Measurements from ENCODE around the gene C12orf57.
A peak's percentile ranks its signal among the peaks of the same experiment; 100 is the strongest.

Gene C12orf57

DNA sequence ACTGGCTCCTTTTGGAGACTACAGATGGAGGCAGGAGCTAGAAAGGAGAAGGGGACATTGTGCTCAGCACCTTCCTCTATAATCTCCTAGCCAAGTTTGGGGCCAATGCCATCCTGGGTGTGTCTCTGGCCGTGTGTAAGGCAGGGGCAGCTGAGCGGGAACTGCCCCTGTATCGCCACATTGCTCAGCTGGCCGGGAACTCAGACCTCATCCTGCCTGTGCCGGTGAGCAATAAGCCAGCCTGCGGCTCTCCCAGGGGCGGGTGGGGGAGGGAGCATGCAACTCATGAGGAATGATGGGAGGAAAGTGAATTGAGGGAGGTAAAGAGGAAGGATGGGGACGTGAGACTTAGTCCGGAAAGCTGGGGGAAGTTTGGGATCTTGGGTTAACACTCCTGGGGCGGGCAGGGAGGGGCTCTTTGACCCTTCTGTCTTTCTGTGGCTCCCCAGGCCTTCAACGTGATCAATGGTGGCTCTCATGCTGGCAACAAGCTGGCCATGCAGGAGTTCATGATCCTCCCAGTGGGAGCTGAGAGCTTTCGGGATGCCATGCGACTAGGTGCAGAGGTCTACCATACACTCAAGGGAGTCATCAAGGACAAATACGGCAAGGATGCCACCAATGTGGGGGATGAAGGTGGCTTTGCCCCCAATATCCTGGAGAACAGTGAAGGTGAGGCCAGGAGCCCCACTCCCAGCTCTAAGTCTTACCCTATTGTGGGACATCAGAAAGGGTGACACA lies 26.2 kb upstream of the C12orf57 start:
- DNase-seq (ENCODE audit: low read depth) = peak; percentile 64

DNA sequence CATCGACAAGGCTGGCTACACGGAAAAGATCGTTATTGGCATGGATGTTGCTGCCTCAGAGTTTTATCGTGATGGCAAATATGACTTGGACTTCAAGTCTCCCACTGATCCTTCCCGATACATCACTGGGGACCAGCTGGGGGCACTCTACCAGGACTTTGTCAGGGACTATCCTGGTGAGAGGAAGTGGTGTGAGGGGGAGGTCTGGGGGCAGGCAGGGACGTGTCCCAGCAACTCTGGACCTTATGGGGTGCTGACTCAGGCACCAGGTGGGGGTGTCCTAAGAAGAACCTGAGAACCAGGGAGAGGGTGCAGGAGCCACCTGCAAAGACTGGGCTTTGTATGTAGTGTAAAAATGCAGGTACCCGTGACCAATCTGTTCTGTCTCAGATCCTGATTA lies 24.2 kb upstream of the C12orf57 start:
- DNase-seq (ENCODE audit: low read depth) = no peak

DNA sequence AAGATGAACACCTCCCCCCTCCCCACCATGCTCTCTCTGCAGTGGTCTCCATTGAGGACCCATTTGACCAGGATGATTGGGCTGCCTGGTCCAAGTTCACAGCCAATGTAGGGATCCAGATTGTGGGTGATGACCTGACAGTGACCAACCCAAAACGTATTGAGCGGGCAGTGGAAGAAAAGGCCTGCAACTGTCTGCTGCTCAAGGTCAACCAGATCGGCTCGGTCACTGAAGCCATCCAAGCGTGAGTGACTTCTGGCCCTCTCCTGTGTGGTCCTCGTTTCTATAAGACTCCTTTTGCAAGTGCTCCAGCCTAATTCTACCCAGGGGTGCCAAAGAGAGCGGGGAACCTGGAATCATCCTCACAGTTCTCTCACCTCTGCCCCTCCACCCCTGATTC lies 22.3 kb upstream of the C12orf57 start:
- no peak for DNase-seq (ENCODE audit: low read depth)

DNA sequence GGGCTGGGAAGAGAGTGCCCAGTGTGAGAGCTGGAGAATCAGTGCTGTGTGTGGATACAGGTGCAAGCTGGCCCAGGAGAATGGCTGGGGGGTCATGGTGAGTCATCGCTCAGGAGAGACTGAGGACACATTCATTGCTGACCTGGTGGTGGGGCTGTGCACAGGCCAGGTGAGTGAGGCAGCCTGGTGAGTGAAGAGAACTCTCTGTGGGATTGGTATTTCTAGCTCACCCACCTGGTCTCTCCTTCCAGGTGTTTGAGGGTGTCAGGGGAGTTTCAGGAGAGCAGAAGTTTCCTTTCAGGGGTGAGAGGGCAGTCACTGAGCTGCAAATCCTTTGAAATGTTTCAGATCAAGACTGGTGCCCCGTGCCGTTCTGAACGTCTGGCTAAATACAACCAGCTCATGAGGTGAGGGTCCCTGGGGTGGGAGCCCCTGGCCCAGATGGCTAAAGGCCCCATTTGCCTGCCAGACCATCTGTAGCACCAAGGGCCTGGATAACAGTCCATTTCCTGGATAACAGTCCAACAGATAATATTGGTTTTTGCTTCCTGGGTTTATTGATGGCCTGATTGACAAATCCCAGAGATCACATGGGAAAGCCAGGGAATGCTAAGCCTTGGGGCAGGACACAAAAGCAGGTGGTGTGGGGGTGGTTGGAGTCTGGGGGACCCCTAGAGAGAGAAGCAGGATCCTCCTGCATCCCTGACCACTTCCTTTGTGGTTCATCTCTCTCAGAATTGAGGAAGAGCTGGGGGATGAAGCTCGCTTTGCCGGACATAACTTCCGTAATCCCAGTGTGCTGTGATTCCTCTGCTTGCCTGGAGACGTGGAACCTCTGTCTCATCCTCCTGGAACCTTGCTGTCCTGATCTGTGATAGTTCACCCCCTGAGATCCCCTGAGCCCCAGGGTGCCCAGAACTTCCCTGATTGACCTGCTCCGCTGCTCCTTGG lies 21.6 kb upstream of the C12orf57 start:
- no peak for DNase-seq (ENCODE audit: low read depth)

DNA sequence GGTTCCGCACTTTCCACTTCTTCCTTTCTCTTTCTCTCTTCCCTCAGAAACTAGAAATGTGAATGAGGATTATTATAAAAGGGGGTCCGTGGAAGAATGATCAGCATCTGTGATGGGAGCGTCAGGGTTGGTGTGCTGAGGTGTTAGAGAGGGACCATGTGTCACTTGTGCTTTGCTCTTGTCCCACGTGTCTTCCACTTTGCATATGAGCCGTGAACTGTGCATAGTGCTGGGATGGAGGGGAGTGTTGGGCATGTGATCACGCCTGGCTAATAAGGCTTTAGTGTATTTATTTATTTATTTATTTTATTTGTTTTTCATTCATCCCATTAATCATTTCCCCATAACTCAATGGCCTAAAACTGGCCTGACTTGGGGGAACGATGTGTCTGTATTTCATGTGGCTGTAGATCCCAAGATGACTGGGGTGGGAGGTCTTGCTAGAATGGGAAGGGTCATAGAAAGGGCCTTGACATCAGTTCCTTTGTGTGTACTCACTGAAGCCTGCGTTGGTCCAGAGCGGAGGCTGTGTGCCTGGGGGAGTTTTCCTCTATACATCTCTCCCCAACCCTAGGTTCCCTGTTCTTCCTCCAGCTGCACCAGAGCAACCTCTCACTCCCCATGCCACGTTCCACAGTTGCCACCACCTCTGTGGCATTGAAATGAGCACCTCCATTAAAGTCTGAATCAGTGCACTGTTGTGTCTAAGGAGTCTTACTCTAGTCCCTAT lies 20.7 kb upstream of the C12orf57 start:
- DNase-seq (ENCODE audit: low read depth) = no peak

DNA sequence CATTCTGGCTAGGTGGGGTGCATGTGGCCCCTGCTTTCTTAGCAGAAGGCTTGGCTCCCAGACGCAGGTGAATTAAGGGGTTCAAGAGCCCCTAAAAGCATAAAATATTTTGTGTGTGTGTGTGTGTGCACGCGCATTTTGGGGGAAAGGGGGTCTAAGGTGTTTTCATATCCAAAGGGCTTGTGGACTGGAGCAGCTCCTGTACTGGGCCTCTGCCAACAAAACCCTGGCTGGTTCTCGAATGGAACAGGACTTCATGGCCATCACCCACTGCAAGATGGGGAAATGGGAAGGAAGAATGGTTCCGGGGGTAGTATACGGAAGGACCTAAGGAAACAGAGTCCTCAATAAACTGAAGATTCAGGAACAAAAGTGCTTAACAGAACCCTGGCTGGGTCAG lies 20.0 kb upstream of the C12orf57 start:
- no peak for DNase-seq (ENCODE audit: low read depth)

DNA sequence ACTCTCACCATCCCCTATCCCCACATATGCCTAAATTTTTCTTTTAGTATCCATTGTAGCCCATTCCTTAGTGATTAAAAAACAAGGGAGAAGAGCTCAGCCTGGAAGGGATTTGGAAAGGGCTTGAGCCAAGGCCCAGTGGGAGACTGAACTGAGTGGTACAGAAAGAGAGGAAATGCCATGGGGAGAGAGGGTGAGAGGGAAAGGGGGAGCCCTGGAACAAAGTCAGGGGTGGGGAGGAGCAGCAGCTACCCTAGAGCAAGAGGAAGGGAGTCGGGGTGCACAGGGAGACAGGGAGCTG lies 18.6 kb upstream of the C12orf57 start:
- DNase-seq (ENCODE audit: low read depth) = no peak

DNA sequence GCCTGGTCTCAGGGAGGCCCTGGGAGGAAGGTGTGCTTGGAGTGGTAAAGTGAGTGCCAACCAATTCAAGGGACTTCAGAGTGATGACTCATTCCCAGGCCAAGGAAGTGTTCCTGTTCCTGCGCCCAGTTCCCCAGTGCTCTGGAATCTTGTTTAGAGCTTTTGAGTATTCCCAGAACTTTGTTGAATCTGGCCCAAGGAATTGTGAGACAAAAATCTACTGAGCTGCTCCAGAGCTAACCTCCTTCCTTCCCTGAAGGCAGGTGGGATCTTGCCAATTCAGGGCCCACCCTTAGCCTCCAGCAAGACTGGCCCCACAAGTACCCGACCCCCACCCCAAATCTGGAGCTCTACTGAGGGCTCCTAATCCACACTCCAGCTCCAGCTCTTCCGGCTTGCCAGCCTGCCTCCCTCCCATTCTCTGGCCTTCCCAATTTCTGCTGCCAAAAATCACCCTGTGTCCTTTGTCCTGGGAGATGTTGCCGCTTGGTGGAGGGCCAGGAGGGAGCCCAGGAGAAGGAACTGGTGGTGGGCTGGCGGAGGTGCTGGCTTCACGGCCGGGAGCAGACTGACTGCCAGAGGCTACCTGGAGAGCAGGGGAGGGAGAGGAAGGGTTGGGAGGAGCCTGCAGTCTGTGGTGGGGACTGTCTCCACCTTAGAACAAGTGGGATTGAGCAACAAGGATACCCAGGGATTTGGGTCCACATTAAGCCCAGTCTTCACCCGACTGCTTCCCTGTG lies 18.1 kb upstream of the C12orf57 start:
- DNase-seq (ENCODE audit: low read depth) = peak; percentile 66

DNA sequence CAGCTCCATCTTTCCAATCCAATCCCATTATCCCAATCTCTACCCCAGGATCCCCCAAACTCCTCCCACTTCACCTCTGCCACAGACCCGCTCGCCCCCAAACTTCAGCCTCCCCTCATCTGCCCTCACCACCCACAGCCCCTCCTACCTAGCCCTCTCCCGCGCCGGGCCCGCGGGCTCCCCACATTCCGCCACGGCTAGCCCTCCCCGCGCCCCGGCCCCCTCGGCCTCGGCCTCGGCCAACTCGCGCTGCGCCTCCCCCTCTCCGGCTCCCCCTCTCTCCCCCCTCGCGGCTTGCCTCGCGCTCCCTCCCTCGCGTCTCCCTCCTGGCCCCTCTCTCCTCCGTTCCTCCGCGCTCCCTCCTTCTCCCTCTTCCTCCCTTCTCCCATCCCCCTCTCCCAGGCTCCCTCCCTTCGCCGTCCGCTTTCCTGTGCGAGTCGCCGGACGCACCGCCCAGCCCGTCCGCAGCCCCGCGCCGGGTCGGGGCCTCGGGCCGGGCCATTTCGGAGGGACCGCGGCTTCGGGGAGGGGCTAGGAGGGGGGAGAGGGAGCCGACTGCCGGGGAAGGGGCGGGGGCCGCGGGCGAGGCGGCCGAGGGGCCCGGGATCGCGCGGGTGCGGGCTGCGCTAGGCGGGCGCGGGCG lies 16.3 kb upstream of the C12orf57 start, which contains the start of gene ATN1:
ATN1 (plus strand) TSS at position 581 of the 643 bp plus-strand sequence. CDS start 6,043 bp downstream, outside the sequence.
- DNase-seq (ENCODE audit: low read depth) = peak; percentile 73

DNA sequence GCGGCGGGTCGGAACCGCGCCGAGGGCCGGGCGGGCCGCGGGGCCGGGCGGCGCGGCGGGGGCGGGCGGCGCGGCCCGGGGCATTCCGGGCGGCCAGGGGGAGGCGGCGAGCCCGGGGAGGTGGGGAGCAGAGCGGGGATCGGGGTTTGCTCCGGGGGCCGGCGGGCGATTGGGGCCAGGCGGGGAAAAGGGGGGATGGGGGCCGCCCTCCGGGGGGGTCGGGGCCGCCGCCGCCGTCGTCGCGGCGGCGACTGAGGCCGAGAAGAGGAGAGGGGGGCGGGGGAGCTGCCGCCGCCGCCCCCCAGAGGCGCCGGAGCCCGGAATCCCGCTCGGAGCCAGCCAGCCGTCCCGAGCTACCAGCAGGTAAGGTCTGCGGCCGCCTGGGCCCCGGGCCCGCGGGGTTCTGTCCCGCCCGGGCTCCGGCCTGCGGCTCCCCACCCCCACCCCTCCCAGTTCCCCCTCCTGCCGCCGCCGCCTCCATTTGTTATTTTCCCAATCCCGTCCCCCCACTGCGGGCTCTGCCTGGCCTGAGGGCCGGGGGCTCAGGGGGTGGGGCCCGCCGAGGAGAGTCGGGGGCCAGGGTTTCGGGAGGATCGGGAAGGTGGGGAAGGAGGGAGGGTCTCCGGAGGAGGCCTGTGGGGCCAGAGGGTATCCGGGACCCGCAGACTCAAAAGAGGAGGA lies 15.7 kb upstream of the C12orf57 start:
- DNase-seq (ENCODE audit: low read depth) = no peak

DNA sequence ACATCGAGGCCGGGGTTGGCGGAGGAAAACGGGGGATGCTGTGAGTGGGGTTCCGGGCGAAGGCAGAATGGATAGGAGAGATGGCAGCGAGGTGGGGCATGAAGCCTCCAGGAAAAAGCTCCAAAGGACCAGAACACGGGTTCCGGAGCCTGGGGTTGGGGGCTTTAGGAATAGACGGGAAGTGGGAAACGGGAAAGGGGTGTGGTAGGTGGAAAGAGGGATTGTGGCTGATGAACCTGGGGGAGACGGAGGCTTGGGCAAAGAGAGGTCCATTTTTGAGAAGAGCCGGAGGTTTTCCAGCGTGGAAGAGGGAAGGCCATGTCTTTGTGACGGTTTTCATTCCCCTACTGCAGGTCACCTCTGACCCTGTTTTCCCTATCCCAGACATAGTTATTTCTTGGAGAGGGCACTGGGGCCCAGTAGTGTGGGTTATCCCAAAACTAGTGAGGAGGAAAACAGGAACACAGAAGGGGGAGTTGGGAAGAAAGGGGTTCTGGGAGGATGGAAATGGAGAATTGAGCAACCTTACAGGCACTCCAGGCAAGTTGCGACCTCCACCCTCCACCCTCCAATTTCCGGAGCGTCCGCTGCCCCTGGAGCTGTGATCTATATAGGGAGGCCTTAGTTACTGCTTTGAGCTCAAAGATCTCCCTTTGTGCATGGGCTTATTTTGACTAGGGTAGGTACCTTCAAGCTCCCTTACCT lies 15.0 kb upstream of the C12orf57 start:
- DNase-seq (ENCODE audit: low read depth) = no peak

DNA sequence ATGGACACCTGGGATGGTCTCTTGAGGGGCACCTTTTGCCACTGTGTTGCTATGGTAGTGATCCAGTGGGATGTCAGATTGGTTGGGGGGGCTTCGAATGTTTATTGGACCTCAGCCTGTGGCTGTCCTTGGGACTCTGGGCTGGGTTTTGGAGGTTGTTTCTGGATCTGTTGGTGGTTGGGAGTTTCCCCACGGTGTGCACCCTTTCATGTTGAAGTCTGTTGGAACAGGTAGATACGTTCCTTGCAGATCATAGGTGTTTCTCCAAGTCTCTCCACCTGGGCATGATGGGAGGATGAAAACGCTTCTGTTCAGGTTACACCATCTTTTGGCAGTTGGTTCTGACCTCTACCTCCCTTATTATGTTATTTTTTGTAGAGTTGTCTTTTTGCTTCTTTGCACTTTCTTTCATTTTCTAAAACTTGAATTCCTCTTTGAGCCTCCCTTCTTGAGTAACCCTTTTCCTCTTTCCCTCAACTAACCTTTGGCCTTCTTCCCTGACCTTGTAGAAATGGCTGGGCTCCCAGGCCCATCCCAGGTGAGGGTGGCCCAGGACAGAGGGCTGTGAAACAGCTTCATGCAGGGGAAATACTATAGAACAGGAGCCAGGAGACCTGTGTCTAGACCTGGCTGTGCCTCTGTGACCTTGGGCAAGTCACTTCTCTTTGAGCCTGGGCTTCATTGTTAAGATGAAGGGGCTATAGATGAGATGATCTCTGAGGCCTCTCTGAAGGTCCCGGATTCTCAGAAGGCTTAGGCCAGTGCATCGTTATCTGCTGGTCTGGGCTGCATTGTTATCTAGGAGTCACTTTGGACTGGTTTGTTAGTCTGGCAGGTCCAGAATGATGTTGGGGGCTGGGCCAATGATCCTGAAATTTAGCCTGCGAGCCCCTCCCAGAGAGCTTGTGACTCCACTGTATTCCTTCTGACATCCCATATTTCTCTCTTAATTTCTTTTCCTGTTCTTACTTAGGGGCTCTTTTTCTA lies 14.1 kb upstream of the C12orf57 start:
- DNase-seq (ENCODE audit: low read depth) = no peak

DNA sequence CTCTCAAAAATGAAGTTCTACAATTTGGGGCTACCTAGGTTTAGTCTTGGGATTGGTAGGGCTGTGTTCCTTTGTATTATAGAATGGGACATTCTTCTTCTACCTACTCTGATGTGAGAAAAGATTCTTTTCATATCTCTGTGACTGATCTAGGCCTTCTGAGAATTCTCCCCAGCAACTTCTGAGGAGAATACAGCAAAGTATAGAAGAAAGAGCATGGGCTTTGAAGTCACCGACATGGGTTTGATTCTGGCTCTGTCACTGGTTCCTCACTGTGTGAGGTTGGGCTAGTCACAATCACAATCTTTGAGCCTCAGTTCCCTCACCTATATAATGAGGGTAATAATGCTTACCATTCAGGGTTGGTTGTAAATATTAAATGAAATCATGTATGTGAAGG lies 11.1 kb upstream of the C12orf57 start:
- no peak for DNase-seq (ENCODE audit: low read depth)

DNA sequence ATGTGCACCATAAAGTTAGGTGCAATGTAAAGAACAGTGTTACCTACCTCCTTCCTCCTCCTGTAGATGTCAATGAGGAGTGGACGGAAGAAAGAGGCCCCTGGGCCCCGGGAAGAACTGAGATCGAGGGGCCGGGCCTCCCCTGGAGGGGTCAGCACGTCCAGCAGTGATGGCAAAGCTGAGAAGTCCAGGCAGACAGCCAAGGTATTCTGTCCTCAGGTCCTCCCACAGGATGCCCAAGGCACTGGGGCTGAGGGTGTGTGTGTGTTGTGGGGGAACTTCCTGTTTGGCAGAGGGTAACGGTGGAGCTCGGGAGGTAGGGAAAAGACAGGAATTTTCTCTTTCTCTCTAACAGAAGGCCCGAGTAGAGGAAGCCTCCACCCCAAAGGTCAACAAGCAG lies 9.7 kb upstream of the C12orf57 start:
- peak; percentile 46 for DNase-seq (ENCODE audit: low read depth)

DNA sequence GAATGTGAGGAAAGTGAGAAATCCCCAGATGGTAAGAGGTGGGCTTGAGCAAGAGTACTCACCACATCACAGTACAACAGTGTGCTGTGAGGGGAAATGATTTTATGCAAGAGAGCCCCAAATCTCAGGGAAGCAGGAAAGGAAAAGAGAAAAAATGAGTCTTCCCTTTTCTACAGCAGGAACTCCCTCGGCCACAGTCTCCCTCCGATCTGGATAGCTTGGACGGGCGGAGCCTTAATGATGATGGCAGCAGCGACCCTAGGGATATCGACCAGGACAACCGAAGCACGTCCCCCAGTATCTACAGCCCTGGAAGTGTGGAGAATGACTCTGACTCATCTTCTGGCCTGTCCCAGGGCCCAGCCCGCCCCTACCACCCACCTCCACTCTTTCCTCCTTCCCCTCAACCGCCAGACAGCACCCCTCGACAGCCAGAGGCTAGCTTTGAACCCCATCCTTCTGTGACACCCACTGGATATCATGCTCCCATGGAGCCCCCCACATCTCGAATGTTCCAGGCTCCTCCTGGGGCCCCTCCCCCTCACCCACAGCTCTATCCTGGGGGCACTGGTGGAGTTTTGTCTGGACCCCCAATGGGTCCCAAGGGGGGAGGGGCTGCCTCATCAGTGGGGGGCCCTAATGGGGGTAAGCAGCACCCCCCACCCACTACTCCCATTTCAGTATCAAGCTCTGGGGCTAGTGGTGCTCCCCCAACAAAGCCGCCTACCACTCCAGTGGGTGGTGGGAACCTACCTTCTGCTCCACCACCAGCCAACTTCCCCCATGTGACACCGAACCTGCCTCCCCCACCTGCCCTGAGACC lies 8.2 kb upstream of the C12orf57 start:
- DNase-seq (ENCODE audit: low read depth) = peak; percentile 41

DNA sequence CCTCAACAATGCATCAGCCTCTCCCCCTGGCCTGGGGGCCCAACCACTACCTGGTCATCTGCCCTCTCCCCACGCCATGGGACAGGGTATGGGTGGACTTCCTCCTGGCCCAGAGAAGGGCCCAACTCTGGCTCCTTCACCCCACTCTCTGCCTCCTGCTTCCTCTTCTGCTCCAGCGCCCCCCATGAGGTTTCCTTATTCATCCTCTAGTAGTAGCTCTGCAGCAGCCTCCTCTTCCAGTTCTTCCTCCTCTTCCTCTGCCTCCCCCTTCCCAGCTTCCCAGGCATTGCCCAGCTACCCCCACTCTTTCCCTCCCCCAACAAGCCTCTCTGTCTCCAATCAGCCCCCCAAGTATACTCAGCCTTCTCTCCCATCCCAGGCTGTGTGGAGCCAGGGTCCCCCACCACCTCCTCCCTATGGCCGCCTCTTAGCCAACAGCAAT lies 7.6 kb upstream of the C12orf57 start:
- DNase-seq (ENCODE audit: low read depth) = no peak

DNA sequence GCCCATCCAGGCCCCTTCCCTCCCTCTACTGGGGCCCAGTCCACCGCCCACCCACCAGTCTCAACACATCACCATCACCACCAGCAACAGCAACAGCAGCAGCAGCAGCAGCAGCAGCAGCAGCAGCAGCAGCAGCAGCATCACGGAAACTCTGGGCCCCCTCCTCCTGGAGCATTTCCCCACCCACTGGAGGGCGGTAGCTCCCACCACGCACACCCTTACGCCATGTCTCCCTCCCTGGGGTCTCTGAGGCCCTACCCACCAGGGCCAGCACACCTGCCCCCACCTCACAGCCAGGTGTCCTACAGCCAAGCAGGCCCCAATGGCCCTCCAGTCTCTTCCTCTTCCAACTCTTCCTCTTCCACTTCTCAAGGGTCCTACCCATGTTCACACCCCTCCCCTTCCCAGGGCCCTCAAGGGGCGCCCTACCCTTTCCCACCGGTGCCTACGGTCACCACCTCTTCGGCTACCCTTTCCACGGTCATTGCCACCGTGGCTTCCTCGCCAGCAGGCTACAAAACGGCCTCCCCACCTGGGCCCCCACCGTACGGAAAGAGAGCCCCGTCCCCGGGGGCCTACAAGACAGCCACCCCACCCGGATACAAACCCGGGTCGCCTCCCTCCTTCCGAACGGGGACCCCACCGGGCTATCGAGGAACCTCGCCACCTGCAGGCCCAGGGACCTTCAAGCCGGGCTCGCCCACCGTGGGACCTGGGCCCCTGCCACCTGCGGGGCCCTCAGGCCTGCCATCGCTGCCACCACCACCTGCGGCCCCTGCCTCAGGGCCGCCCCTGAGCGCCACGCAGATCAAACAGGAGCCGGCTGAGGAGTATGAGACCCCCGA lies 7.0 kb upstream of the C12orf57 start:
- no peak for DNase-seq (ENCODE audit: low read depth)

All from iris pigment epithelial cell (primary cell).